ENCODE results near the gene VPS4B. TPM values are rescaled to one million over a fixed set of nuclear protein-coding genes. Genes with fewer than 3 reads are reported as not detected.

Gene VPS4B
- total RNA-seq, 1 experiment from 2014 or later: 60.2 TPM

DNA sequence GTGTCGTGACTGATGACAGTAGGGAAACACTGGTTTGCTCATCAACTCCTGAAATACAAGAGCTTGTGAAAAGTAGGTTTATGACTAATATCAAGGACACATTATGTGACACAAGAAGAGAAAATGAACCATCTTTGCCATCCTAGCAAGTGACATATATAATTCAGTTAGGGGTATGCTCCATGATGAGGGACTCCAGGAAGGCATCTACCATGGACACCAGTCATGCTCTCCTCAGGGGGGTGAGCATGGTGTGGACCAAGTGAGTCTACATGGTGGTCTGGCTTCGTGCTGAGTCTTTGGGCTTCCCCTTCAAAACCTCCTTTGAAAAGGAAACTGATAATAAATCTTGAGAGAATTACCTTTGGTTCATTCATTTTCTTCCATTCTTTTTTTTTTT is 42.8 kb upstream of the VPS4B start:
- H3K36me3 Mint-ChIP-seq (ENCODE audit: insufficient read depth in 1 of 3, low read depth in 3 of 3): no peaks in the 10 kb centered on the region
- Histone ChIP-seq H4K8ac (replicated peaks; ENCODE audit: insufficient read length, low read depth, low read length) (no peak overlapping the region), H2BK120ac (ENCODE audit: low read depth, low read length, poor library complexity, severe bottlenecking) (no peak overlapping the region), H3K23me2 (ENCODE audit: insufficient read length, low read depth, low read length, poor library complexity, severe bottlenecking) (no peaks in the 10 kb centered on the region), H2AK5ac (ENCODE audit: insufficient read length, low read length) (no peak overlapping the region), H3K4ac (ENCODE audit: low read depth, low read length) (no peak overlapping the region), H2BK12ac (ENCODE audit: insufficient read length, low read depth, low read length) (no peak overlapping the region), H3T11ph (ENCODE audit: low read length) (no peak overlapping the region), H3K27ac (ENCODE audit: insufficient read length, low read depth, low read length) (no peak overlapping the region), H3K9ac (ENCODE audit: extremely low read depth, insufficient read length, low read length) (no peak overlapping the region), H3K27me3 (ENCODE audit: insufficient read depth, low read length) (no peaks in the 10 kb centered on the region), H2BK15ac (ENCODE audit: low read depth, low read length) (no peak overlapping the region), H3K79me2 (ENCODE audit: insufficient read depth, low read length) (no peaks in the 10 kb centered on the region), H3K9me3 (ENCODE audit: control insufficient read depth, low read depth, low read length) (no peaks in the 10 kb centered on the region), H4K5ac (ENCODE audit: insufficient read length, low read depth, low read length) (no peak overlapping the region), H3K56ac (ENCODE audit: insufficient read length, low read depth, low read length) (no peak overlapping the region), H4K20me1 (ENCODE audit: control insufficient read depth, insufficient read depth, insufficient read length) (no peaks in the 10 kb centered on the region), H3K14ac (ENCODE audit: insufficient read depth, low read length) (no peak overlapping the region), H3K18ac (ENCODE audit: insufficient read length, low read depth, low read length) (no peak overlapping the region), H3K79me1 (ENCODE audit: insufficient read depth, low read depth, low read length, poor library complexity, severe bottlenecking) (no peaks in the 10 kb centered on the region), H3K4me1 (ENCODE audit: insufficient read depth, low read length) (no peaks in the 10 kb centered on the region), H2BK20ac (ENCODE audit: low read depth, low read length, poor library complexity, severe bottlenecking) (no peak overlapping the region), H3K4me2 (ENCODE audit: insufficient read depth, insufficient read length, low read length) (no peak overlapping the region), H2AFZ (ENCODE audit: low read length) (no peak overlapping the region), H3K23ac (ENCODE audit: insufficient read length, low read depth, low read length) (no peak overlapping the region), H2BK5ac (ENCODE audit: insufficient read length, low read length) (no peak overlapping the region), H4K91ac (ENCODE audit: insufficient read length, low read depth, low read length) (no peak overlapping the region)
- DNase-seq: no peak
- H3K9me3 Mint-ChIP-seq: no peaks in the 10 kb centered on the region
- H3K4me3 Mint-ChIP-seq: no peak overlapping the region
- H3K4me1 Mint-ChIP-seq: no peaks in the 10 kb centered on the region
- H3K27me3 Mint-ChIP-seq (ENCODE audit: low read depth): no peaks in the 10 kb centered on the region; the same call in 1 of the 2 replicates
- no peak overlapping the region for H3K27ac Mint-ChIP-seq
- WGBS (ENCODE audit: extremely low coverage, insufficient read length, low lambda C conversion rate): no CpG with 5 or more reads among the region's 2 CpGs
- TF ChIP-seq, protein P1, sequence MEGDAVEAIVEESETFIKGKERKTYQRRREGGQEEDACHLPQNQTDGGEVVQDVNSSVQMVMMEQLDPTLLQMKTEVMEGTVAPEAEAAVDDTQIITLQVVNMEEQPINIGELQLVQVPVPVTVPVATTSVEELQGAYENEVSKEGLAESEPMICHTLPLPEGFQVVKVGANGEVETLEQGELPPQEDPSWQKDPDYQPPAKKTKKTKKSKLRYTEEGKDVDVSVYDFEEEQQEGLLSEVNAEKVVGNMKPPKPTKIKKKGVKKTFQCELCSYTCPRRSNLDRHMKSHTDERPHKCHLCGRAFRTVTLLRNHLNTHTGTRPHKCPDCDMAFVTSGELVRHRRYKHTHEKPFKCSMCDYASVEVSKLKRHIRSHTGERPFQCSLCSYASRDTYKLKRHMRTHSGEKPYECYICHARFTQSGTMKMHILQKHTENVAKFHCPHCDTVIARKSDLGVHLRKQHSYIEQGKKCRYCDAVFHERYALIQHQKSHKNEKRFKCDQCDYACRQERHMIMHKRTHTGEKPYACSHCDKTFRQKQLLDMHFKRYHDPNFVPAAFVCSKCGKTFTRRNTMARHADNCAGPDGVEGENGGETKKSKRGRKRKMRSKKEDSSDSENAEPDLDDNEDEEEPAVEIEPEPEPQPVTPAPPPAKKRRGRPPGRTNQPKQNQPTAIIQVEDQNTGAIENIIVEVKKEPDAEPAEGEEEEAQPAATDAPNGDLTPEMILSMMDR (conservative IDR thresholded peaks at IDR 0.05): no peak

All from H9 (cell line).